ENCODE data around the gene YJEFN3.

GRCh38 chr19:19510432-19510831 is 18.3 kb upstream of the YJEFN3 start:
- TF ChIP-seq, protein P1, sequence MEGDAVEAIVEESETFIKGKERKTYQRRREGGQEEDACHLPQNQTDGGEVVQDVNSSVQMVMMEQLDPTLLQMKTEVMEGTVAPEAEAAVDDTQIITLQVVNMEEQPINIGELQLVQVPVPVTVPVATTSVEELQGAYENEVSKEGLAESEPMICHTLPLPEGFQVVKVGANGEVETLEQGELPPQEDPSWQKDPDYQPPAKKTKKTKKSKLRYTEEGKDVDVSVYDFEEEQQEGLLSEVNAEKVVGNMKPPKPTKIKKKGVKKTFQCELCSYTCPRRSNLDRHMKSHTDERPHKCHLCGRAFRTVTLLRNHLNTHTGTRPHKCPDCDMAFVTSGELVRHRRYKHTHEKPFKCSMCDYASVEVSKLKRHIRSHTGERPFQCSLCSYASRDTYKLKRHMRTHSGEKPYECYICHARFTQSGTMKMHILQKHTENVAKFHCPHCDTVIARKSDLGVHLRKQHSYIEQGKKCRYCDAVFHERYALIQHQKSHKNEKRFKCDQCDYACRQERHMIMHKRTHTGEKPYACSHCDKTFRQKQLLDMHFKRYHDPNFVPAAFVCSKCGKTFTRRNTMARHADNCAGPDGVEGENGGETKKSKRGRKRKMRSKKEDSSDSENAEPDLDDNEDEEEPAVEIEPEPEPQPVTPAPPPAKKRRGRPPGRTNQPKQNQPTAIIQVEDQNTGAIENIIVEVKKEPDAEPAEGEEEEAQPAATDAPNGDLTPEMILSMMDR (IDR thresholded peaks at IDR 0.05 in 4 of 5, conservative IDR thresholded peaks at IDR 0.05 in 1 of 5), result no peak
- TF ChIP-seq POLR2A (IDR thresholded peaks at IDR 0.05), result no peak
